Prostate gland (tissue), 2 donors: ENCODE measurements around the gene IFT27.

Experiments used
- CTCF ChIP-seq, 4 experiments: fragments of 200-600 bp in 2 of 4; fragments of 450-650 bp in 2 of 4; sonication (generic) in 2 of 4; IDR thresholded peaks; 1 replicate in 3 of 4; 2 replicates in 1 of 4; pipeline ENCODE4 v1.5.1; 2016 to 2019; ENCODE audit warnings: antibody characterized with exemption in 4 of 4, mild to moderate bottlenecking in 2 of 4, moderate library complexity in 2 of 4
- POLR2A ChIP-seq: fragments of 450-650 bp; IDR thresholded peaks from one replicate; pipeline ENCODE4 v1.6.1; 2016; ENCODE audit warnings: antibody characterized with exemption, mild to moderate bottlenecking

DNA sequence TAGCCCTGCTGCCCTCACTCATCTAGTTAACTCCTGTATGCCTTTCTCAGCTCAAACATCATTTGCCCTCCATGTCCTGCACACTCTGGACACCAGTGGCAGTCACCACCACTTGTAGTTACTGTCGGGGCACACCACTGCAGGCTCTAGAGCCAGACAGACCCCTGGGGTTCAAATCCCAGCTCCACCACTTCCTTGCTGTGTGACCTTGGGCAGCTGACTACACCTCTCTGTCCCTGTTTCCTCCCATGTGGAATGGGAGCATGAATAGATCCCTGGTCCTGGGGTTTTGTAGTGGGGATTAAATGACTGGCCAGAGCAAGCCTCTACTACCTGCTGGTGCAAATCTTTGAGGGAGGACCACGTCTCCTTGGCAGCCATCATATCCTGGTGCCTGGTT lies 7.8 kb upstream of the IFT27 start:
- TF ChIP-seq POLR2A = no peak
- TF ChIP-seq CTCF (IDR thresholded peaks at IDR 0.05) = no peak
